GM19351 (cell line): ENCODE measurements around the gene TBCD.

ENCODE experiments used
- ATAC-seq: cut with Tn5 transposase; IDR thresholded peaks from one replicate; pipeline ENCODE4 v1.9.1; 2021; ENCODE audit warnings: mild to moderate bottlenecking, moderate library complexity; ENCODE audit not compliant: unreplicated experiment

Gene TBCD

GRCh38 chr17:82789051-82789592 is 37.3 kb downstream of the TBCD start:
- ATAC-seq: no peak

- ATAC-seq: no peak
Observed at GRCh38 chr17:82789806-82790205, 37.9 kb downstream of the TBCD start.

DNA sequence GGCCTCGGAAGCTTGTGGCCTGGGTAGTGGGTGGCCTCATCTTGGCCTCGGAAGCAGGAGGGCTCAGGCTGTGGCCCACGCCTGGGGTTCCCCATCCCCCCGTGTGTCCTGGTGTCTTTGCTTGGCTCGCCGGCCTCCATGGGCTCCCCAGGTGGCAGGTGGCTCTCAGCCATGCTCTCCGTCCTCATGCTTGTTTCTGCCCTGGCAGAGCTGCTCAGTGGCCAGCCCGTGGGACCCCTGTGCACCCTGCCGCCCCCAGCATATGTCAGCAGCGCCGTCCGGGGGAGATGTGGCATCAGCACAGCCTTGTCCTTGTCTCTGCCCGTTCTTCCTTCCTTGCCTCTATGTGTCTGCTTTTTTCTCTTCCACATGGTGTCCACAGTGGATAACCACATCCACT is 38.5 kb downstream of the TBCD start:
- no peak for ATAC-seq

GRCh38 chr17:82791532-82791931 is 39.7 kb downstream of the TBCD start:
- ATAC-seq: no peak

DNA sequence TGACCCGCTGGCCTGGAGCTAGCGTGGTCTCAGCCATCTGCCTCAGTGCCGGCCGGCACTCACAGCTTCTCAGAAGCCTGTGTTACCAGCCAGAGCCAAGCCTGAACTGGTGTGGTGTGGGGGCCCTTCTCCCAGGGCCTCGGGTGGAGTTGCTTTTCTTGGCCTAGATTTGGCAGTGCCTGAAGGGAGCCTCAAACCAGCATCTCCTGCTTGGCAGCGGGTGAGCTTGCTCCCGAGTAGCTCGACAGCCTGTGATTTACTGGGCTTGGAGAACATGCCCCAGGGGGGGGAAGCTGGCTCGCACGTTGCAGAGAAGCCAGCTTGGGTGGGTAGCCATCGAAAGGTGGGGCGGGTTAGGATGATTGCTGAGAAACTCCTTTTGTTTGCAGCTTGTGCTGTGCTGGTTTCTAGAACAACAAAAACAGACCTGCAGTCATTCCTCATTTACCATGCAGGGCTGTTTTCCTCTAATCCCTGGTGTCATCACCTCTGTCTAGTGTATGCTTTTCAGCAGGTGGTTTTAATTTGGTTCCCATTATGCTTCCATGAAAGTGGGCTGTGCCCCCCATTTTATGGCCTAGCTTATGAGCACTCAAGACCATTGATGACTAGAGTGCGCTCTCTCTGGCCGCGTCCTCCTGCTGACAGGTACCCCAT is 42.2 kb downstream of the TBCD start:
- no peak for ATAC-seq

GRCh38 chr17:82794781-82795482 is 43.1 kb downstream of the TBCD start:
- ATAC-seq: no peak

DNA sequence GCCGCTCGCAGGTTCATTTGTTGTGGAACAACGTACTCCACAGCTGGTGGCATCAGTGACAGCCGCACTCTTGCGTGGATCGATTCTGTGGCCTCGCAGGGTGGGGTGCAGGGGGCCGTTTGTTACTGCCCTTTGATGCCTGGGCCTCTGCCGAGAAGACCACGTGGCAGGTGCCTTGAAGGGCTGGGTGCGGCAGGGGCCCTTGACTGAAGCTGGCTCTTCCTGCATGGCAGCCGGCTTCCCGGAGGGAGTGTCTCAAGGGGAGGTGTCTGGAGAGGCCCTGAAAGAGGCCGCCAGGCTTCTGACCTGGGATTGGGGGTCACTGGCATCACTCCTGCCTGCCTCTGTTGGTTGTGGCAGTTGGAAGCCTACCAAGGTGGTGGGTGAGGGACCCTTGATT is 43.8 kb downstream of the TBCD start:
- ATAC-seq: no peak

- no peak for ATAC-seq
Observed at GRCh38 chr17:82797061-82797460, 45.2 kb downstream of the TBCD start.

DNA sequence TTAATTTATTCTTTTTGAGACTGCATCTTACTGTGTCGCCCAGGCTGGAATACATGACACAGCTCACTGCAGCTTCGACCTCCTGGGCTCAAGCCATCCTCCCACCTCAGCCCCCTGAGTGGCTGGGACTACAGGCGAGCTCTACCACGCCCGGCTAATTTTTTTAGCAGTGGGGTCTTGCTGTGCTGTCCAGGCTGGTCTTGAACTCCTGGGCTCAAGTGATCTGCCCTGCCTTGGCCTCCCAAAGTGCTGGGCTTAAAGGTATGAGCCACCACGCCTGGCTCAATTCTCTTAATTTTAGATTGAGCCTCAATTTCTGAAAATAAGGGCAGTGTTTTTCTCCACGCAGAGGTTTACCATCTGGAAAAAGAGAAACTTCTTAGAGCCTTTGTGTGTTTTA is 46.9 kb downstream of the TBCD start:
- ATAC-seq: no peak

DNA sequence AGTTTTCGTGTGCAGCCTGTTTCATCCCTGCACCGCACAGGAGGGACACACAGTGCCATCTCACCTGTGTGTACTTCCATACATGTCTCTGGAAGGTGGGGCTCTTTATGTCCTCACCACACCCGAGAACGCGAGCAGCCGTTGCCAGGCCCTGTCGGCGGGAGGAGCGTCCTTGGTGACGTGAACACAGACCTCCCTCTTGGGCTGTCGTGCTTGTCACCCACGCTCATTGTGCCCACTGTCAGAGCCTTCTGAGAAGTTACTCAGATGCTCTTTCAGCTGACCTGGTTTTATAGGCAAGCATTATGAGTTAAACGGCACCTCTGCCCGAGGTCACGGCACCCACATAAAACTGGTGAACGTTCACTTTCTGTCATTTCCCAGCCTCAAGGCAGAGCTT is 47.7 kb downstream of the TBCD start:
- no peak for ATAC-seq

DNA sequence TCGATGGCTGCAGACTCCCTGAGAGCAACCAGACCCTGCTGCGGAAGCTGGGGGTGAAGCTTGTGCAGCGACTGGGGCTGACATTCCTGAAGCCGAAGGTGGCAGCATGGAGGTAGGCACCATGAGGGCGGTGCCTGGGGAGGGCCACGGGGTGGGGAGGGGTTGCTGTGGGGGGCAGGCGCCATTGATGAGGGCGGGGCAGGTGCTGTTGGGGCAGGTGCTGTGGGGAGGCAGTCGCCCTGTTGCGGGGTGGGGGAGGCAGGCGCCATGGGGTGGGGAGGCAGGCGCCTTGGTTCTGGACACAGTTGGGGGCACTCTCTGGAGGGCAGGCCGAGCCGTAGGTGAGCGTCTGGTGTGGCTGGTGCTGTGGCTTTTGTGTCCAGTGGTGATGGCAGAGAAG is 49.0 kb downstream of the TBCD start:
- ATAC-seq: no peak

DNA sequence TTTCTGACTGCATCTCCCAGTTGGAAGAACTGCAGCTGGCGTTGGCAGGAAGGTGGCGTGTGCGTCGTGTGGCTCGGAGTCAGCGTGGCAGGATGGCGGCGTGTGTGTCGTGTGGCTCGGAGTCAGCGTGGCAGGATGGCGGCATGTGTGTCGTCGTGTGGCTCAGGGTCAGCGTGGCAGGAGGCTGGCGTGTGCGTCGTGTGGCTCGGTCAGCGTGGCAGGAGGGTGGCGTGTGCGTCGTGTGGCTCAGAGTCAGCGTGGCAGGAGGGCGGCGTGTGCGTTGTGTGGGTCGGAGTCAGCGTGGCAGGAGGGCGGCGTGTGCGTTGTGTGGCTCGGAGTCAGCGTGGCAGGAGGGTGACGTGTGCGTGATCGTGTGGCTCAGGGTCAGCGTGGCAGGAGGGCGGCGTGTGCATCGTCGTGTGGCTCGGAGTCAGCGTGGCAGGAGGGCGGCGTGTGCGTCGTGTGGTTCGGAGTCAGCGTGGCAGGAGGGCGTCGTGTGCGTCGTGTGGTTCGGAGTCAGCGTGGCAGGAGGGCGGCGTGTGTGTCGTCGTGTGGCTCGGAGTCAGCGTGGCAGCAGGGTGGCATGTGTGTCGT is 49.6 kb downstream of the TBCD start:
- no peak for ATAC-seq

GRCh38 chr17:82802075-82802780 is 50.4 kb downstream of the TBCD start:
- no peak for ATAC-seq

DNA sequence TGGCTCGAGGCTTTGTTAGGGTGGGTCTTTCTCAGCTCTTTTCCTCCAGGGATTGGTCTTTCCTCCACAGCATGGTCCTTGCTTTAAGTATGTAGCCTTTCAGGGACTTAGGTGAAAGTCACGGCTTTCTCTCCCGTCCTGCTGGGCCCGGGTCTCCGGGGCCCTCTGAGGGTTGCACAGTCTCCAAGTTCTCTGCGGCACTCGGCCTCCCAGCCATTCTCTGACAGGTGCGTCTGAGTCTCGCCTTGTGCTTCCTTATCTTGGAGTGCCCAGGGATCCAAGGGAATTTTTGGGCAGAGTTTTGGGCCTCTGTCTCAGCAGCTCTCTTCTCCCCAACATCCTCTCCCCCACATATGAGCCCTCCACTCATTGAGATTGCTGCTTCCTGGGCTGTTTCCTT is 51.3 kb downstream of the TBCD start:
- ATAC-seq: no peak

DNA sequence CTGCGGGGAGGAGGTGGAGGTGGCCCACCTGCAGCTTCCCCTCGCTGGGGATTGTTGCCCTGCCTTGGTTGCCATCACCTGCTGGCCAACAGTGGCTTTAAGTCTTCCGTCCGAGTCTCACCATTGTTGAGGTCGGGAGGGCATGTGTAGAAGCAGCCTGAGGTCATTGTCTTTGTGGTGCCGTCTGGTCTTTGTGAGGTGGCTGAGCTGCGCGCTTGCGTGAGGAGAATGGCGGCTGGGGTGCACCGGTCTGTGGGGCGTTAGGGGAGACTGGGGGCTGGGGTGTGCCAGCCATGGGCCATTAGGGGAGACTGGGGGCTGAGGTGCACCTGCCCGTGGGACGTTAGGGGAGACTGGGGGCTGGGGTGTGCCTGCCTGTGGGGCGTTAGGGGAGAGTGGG is 51.7 kb downstream of the TBCD start:
- ATAC-seq: no peak

- ATAC-seq: no peak
Observed at GRCh38 chr17:82804442-82805191, 52.8 kb downstream of the TBCD start.

DNA sequence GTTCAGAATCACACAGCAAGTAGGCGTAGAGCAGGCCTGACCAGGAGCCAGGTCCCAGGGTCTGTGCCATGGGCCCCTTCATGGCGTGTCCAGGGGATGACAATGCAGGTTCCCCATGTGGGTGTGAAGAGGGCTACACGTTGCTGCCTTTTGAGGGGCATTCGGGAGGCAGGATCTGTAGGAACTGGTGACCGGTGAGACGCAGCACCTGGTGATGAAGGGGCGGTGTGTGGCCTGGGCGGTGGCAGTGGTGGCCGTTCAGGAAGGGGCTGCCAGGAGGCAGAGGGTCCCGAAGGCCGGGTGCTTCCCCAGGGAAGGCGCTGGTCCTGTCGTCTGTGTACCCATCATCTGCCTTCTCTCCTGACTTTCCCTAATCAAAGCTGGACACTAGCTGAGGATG is 53.4 kb downstream of the TBCD start:
- no peak for ATAC-seq

- no peak for ATAC-seq
Observed at GRCh38 chr17:82805823-82806222, 54.0 kb downstream of the TBCD start.

GRCh38 chr17:82806645-82807044 is 54.8 kb downstream of the TBCD start:
- no peak for ATAC-seq

DNA sequence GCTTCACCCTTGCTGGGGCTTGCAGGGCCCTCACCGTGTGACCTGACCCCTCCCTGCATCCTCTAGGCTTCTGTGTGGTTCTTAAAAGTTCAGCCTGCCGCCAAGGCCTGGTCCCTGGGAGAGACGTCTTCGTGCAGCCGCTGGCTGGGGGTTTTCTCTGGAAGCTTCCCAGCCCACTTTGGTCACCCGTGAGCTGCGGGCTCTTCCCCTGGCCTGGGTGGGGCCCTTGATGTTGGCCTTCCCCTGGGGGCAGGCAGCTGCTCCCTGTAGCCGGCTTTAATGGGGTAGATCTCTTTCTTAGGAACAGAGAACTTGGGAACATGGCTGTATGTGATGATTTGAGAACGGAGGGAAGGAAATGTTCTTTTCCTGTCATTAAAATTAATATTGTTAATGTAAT is 55.2 kb downstream of the TBCD start:
- no peak for ATAC-seq

- no peak for ATAC-seq
Observed at GRCh38 chr17:82807562-82807961, 55.7 kb downstream of the TBCD start.
